Mucosa of gallbladder (tissue), 1 donor: ENCODE data around the gene TLR8. TPM values are rescaled to one million over a fixed set of nuclear protein-coding genes. Genes with fewer than 3 reads are reported as not detected.
"Not testable (repeated sequence)": the region's sequence is repeated elsewhere in the genome, so short reads cannot be mapped to it uniquely, and the experiment has no call there.

Source experiments
- DNase-seq: peaks from one replicate; pipeline ENCODE4 v3.0.0-alpha.2; 2020; ENCODE audit warnings: low spot score
- total RNA-seq: library from RNA; stranded (reverse); gene quantifications from one replicate; pipeline ENCODE4 v1.2.1, GENCODE V29; 2021
- donor health status: DM: no; HTN: no; CAD: no.

TLR8 gene
- total RNA-seq, 1 donor from 2014 or later = 1.4 TPM

DNA sequence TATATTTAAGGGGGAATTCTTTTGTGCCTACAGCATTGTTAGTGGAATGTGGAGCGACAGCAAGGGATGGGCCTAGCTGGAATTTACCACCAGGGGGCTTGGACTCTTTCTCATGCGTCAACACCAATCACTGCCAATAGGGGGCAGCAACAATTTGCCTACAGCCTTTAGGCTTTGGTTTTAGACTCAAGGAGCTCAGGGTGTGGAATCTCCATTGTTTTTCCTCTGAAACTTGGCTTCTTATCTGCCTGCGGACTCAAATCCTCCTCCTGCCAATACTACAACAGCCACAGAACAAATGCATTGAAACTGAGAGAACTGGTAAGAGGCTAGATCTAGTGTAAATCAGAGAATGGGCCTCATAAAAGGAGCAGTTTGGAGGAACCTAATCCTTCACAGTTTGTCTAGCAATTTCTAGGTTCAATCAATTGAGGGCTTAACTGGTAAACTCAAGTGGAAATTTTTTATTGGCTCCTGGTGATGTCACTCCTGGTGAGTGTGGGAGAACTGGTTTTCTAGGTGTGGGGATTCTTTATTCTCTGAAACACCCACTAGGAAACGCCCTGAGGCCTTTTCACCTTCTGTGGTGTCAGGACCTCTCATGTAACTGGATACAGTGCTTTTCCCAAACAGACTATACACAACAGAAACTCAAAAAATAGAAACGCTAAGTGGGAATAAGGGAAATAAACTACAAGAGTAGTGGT is 40.6 kb downstream of the TLR8 start:
- DNase-seq = peak; percentile 82

DNA sequence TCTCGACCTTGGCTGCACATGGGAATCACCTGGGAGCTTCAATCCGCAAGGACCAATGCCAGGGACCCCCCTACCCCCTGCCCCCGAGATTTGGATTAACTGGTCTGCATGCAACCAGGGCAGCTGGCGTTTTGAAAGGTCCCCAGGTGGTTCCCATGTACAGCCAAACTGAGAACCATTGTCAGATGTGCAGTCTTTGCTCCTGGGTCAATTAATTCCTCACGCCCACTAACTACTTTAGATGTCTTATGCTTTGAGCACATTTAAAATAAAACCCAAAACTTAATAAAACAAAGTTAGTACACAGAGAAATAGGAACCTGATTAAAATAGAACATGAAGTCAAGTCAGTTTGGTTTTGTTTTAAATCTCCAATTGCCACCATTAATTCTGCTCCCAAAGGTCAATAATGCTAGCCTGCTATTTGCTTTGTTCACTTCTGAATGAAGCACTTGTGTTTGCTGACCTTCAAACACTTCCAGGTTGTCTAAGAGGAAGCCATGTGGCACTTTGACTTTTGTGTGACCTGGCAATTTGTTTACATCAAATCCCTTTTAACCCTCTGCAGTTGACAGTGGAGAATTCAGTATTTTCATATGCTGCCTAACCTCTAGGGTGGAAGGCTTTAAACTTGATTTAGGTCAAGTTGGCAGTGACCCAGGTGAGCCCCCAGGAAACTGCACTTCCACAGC is 41.3 kb downstream of the TLR8 start:
- no peak for DNase-seq

DNA sequence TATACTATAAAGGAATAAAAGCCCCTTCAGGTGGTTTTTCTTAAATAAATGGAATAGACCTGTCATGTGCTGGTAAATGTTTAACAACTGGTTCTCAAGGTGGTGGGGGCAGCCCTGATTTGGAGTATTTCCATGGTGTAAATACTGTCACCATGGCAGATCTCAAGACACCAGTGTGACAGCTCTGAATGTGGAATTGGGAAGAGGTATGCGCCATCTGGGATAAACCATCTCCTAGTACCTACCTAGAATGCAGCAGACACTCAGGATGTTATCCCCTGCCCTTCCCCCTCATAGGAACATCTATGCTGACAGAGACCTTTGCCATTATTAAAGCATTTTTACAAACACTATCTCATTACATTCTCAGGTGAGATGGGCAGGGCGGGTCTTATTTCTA is 42.1 kb downstream of the TLR8 start:
- no peak for DNase-seq

DNA sequence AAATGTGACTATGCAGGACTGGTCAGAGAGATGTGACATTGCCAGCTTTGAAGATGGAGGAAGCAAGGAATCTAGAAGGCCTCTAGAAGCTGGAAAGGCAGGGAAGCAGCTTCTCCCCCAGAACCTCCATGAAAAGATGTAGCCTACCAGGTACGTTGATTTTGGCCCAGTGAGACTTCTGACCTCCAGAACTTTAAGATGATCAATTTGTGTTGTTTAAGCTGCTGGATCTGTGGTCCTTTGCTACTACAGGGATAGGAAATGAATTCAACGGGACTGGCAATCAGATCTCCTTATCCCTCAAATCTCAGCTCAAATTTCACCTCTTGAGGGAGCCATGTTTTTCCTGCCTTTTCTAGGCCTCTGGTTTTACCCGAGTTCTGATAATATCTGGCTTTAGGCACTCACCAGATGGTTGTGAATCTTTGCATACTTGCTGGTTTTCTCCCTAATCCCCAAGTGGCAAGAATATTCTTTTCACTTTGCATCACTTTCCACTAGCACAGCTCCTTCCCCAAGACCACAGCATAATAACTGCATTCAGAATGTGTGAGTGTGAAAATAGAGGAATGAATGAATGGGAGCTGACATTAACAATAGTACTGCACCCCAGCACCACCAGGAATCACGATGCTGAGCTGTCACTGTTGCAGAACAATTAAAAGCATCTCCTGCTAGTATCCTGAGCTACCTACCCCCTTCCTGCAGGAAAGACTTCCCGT is 42.9 kb downstream of the TLR8 start:
- DNase-seq = no peak

DNA sequence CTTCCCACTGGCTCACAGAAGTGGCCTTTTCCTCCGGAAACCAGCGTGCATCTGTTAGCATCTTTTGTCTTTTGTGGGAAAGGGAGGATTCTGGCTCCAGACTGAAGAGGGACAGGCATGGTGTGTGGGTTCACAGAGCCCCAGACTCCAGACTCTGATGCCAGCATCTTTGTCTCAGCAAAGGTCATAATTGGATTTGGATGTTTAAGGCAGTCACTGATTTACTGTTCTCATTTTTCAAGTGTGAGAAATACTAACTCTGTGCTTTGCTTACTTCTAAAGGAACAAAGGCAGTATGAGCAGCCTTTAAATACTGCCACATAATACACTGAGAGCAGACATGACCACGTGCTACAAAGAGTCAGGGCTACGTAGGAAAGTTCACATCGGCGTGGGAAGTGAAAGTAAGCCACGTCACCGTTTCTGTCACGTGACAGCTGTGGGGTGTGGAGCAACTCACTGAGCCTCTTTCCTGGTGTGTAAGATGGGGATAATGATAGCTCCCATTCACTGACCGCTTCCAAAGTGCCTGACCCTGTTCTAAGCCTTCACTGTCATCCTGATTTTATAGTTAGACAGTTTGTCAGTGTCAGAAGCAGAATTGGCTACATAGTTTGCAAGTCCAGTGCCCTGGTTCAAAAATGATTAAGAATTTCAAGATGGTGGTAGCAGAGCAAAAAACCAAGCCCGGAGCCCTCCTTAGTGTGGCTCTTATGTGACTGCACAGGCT is 43.7 kb downstream of the TLR8 start:
- DNase-seq = peak; percentile 92

DNA sequence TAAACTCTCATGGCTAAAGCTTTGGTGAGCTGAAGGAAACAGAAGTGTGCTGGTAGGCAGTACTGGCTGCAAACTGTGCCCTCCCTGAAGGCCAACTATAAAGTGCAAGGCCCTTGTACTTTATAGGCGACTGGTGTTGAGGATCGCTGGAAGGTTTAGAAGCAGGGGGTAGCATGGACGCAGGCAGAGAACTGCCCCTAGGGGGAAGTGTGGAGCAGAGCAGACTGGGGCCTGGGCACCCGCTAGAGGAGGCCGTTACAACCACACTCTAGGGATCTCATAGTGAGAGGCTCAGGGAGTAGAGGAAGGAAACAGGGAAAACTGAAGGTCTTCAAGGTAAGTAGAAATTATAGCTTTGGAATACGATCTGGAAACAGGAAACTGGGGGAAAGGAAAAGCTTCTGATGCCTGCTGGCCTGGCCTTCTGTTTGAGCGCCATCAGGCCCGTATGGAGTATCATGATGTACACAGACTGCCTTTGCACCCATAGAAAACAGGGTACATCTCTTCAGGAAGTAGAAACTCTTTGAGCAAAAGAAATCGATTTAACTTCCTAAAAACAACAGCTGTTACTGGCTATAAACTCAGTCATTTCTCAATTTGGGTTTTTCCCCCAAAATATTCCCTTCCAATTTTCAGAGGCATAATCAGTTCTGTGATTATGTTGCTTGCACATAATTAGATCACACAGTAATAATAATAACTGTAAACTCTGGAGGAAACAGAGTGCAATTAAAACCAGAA is 44.6 kb downstream of the TLR8 start:
- no peak for DNase-seq

DNA sequence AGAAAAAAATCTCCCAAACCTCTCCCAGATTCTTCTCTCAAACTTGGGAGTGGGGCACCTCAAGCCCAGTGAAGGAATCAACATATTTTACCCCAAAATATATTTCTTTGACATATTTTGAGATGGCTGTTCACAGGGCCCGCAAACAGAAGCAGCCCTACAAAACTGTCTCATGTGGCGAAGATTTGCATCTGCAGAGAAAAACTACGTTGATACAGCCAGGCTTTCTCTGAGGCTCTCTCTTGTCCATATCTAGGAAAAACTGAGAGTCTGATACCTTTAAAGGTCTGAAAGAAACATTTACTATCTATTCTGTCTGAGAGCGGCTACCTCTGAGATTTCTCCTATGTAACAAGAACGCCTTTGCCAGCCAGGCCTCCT is 45.2 kb downstream of the TLR8 start:
- no peak for DNase-seq

DNA sequence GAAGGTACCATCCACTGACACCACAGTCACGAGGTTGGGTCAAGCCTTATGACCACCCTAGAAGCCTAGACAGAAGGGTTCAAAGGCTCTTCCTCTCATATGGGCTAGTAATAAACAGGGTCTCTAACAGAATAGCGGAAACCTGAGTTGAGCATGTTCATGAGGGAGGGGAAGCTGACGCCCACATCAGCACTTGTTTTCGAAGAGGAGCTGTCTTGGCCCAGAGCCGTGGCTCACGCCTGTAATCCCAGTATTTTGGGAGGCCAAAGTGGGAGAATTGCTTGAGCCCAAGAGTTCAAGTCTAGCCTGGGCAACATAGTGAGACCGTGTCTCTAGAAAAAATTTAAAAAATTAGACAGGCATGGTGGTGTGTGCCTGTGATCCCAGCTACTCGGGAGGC is 47.0 kb downstream of the TLR8 start:
- no peak for DNase-seq

DNA sequence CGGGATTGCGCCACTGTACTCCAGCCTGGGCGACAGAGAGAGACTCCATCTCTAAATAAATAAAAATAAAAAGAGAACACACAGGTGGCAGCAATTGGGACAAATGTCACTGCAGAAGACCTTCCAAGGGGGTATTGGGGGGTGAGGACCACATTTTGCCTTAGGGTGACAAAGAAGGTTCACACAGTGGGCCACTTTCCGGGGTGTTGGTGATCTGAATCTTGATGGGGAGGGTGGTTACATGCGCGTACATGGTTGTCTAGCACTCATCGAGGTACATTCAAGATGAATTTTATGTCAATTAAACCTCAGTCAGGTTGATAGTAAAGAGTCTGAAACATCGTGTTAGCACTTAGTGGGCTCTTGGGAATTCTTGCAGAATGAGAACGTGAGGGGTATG is 48.0 kb downstream of the TLR8 start:
- DNase-seq = no peak

DNA sequence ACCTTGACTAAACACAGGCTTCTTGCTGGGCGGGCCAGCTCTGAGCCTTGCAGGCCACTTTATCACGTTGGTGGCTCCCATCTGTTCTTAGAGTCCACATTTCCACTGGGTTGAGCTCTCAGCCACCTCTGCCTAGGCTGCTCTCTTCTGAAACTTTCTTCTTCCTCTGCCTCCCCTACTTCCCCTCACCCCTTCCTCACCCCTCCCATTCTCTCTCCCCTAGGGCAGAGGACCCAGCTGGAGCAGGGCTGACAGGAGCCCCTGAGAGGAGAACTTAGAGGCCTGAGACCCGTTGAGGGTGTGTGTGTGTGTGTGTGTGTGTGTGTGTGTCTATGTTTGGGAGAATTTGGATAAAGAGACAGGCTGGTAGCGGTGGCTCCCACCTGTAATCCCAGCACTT is 48.6 kb downstream of the TLR8 start:
- no peak for DNase-seq

DNA sequence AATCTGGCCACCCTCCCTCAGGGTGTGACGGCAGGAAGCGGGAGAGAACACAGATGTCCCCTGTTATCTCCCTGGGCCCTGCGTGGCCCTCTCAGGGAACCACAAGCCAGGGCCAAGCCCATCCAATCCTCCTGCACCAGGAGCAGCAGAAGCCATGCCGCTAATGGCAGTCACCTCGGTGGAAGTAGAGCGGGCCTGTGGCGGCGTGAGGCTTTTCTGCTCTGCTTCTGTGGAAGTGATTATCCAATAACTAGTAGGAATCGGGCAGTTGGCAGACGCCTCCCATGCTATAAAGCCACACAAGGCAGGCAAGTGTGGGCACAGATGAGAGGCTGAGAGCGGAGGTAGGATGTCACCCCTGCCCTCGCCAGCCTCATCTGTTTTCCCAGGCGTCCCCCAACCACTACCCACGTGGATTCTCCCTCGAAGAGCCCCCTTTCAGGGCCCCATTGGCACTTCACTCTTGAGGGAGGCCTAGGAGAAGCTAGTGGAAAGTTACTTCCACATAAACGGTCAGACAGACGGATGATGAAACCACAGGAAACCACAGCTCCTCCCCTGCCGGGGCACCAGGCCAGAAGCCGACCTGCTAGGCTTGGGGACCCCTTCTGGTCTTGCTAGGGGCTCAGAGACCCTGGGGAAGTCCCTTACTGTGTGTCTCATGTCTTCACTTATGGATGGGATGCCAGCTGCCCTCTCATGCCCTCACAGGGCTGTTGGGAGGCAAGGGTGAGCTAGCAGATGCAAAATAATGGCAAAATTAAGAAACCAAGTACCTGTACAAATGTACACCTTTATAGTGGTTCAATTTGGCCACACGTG is 49.7 kb downstream of the TLR8 start:
- no peak for DNase-seq

DNA sequence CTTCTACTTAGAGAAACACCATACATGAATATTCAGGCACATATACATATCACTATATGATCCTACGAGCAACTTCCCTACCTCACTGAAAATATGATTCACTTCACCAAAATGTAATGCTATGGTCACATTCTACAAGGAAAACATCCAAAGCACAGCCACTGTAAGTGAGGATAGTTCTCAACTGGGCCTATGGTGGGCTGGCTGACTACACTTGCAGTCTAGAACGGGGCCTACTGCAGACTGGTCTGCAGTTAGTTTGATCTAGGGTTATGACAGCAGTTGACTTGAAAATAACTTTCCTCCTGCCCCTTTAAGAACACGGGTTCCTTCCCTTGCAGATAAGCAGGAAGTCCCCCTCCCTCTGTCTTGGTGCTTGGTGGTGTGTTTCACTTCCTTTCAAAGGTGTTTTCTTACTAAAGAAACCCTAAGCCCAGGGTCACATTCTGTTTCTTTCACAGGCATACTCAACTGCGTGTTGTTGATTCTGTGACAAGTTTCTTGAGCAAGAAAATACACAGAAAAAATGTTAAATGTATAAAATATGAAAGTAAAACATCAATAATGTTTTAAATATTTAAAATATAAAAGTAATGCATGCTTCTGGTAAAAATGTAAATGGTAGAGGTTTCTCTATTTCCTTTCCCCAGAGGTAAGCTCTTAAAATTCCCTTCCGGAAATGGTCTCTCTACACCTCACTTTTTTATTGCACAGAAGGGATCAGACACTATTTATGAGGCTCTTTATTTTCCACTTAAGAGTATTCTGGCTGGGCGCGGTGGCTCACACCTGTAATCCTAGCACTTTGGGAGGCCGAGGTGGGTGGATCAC is 50.5 kb downstream of the TLR8 start:
- DNase-seq = no peak

DNA sequence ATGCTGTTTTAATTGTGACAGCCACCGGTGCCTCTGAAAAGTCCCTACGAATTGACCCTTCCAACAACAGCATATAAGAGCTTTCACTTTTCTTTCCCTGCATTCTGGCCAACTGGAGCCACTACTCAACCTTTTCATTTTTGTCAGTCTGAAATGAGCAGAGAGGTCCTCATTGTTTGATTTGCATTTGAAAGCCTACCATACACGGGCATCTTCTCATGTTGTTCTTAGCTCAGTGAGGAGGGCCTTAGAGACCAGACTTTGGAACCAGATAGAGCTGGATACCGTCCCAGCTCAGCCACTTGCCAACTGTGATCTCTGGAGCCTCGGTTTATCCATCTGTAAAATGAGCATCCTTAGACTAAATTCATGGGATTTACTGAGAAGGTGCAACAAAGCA is 51.6 kb downstream of the TLR8 start:
- no peak for DNase-seq

DNA sequence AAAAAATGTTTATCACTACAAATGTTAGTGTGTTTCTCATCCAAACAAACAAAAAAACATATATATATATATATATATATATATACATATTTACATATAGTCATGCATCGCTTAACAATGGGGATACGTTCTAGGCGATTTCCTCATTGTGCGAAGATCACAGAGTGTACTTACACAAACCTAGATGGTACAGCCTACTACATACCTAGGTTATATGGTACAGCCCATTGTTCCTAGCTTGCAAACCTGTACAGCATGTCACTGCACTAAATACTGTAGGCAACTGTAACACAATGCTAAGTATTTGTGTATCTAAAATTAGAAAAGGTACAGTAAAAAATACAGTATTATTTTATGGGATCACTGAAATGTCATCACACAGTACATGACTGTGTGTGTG is 52.0 kb downstream of the TLR8 start:
- DNase-seq = no peak

DNA sequence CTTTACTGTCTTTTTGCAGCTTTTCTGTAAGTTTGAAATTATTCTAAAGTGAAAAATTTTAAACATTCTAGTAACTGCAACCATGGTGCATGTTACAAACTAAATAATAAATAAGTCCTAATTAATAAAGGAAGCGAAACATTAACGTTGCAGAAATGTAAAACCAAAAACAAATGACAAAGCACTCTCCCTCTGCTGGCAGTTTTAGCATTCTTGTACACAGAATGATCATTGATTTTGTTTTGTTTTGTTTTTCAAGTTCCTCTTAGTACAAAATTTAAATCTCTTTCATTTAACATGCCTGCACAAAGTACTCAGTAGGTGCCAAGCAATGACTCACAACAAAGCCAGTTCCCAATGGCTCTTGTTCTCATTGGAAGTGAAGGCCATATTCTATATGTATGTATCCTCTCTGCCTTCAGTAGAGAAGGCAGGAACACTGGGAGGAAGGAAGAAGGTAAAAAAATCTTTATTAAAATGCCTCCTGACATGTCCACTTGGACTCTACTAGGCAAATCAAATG is 54.8 kb downstream of the TLR8 start:
- no peak for DNase-seq

DNA sequence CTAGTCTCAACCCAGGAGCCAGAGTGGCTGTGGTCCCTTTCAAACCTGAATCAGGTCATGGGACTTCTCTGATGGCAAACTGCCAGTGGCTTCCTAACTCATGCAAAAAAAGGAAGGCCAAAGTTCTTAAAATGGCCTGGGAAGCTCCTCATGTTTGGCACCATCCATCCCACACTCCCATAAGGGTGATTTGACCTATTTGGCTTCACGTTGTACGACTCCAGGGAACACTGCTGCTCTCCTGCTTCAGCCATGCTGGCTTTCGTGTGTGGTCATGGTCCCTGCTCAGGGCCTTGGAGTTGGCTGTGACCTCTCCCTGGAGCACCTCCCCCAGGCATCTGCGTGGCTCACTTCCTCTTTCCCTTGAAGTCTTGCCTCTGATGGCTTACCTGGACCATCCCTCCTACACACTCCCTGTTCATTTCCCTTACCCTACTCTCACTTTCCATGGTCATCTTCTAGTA is 55.7 kb downstream of the TLR8 start:
- no peak for DNase-seq

DNA sequence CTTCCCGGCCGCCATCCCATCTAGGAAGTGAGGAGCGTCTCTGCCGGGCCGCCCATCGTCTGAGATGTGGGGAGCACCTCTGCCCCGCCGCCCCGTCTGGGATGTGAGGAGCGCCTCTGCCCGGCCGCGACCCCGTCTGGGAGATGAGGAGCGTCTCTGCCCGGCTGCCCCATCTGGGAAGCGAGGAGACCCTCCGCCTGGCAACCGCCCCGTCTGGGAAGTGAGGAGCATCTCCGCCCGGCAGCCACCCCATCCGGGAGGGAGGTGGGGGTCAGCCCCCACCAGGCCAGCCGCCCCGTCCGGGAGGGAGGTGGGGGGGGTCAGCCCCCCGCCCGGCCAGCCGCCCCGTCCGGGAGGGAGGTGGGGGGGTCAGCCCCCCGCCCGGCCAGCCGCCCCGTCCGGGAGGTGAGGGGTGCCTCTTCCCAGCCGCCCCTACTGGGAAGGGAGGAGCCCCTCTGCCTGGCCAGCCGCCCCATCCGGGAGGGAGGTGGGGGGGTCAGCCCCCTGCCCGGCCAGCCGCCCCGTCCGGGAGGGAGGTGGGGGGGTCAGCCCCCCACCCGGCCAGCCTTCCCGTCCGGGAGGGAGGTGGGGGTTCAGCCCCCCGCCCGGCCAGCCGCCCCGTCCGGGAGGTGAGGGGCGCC is 56.9 kb downstream of the TLR8 start:
- DNase-seq = not testable (repeated sequence)

DNA sequence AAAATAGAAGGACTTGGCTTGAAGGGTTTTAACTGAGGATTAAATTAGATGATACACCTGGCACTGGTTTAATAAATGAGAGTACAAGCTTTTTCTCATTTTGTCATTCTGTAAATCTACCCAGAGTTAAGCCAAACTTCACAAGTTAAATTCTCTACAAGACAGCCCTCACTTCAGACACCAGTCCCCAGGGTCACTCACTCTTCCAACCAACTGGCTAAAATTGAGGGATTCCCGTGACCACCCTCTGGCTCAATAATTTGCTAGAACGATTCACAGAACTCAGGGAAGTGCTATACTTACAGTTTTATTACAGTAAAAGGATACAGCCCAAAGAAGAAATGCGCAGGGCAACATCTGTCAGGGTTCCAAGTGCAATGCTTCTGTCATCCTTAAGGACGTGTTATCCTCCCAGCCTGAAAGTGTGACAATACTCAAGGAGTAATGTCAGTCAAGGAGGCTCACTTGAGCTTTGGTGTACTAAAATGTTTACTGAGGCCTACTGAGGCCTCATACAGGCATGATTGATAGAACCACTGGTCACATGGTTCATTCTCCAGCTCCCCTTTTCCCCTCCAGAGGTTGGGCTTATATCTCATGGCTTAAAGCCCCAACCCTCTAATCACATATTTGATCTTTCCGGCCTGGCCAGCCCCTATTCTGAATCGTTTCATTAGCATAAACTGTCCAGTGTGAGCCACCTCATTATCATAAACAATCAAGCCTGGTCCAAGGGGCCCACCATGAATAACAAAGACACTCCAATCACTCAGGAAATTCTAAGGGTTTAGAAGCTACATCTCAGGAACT is 58.9 kb downstream of the TLR8 start:
- no peak for DNase-seq
